HG03139 (cell line): Measurements from ENCODE around the gene LMF1.

ENCODE experiments used
- ATAC-seq: cut with Tn5 transposase; IDR thresholded peaks from one replicate; pipeline ENCODE4 v1.9.1; 2021; ENCODE audit not compliant: unreplicated experiment

The LMF1 gene

GRCh38 chr16:985646-986400 lies 15.0 kb upstream of the LMF1 start:
- no peak for ATAC-seq

- no peak for ATAC-seq
Observed at GRCh38 chr16:984736-985636, 14.2 kb upstream of the LMF1 start.

GRCh38 chr16:984121-984694 lies 13.4 kb upstream of the LMF1 start:
- no peak for ATAC-seq

- no peak for ATAC-seq
Observed at GRCh38 chr16:983044-984030, 12.6 kb upstream of the LMF1 start.

- no peak for ATAC-seq
Observed at GRCh38 chr16:982145-983043, 11.6 kb upstream of the LMF1 start.

- no peak for ATAC-seq
Observed at GRCh38 chr16:981695-982144, 10.9 kb upstream of the LMF1 start, which contains the start of gene SOX8. TSS of gene SOX8 (plus strand) at chr16:981770. CDS start at chr16:981923, 153 bp downstream.

GRCh38 chr16:980595-980854 lies 9.7 kb upstream of the LMF1 start:
- no peak for ATAC-seq

- no peak for ATAC-seq
Observed at GRCh38 chr16:979859-980594, 9.2 kb upstream of the LMF1 start.

- no peak for ATAC-seq
Observed at GRCh38 chr16:979147-979546, 8.4 kb upstream of the LMF1 start.

- no peak for ATAC-seq
Observed at GRCh38 chr16:978403-978802, 7.6 kb upstream of the LMF1 start.

- no peak for ATAC-seq
Observed at GRCh38 chr16:977896-978295, 7.1 kb upstream of the LMF1 start.

- no peak for ATAC-seq
Observed at GRCh38 chr16:977081-977701, 6.4 kb upstream of the LMF1 start.

- ATAC-seq = no peak
Observed at GRCh38 chr16:976389-976931, 5.7 kb upstream of the LMF1 start.

- no peak for ATAC-seq
Observed at GRCh38 chr16:975291-975690, 4.5 kb upstream of the LMF1 start.

GRCh38 chr16:974611-975261 lies 4.0 kb upstream of the LMF1 start:
- ATAC-seq = no peak

GRCh38 chr16:974001-974601 lies 3.3 kb upstream of the LMF1 start:
- no peak for ATAC-seq

- ATAC-seq = no peak
Observed at GRCh38 chr16:973366-973765, 2.6 kb upstream of the LMF1 start.
